H9 (cell line): ENCODE measurements around the gene MRPS26. TPM values are rescaled to one million over a fixed set of nuclear protein-coding genes. Genes with fewer than 3 reads are reported as not detected.
"Not testable (repeated sequence)": the region's sequence is repeated elsewhere in the genome, so short reads cannot be mapped to it uniquely, and the experiment has no call there.

ENCODE experiments used
- DNase-seq: peaks from one replicate; pipeline ENCODE4 v3.0.0-alpha.2; 2017
- H2AFZ ChIP-seq: one replicate; pipeline ENCODE4 v1.6.1; 2013; ENCODE audit warnings: mild to moderate bottlenecking, low read length, control low read depth, moderate library complexity
- H2AK5ac ChIP-seq: 2 replicates; pipeline ENCODE4 v1.6.1; 2013; ENCODE audit warnings: low read length, control low read depth, mixed read lengths; ENCODE audit not compliant: insufficient read length
- H2BK120ac ChIP-seq: one replicate; pipeline ENCODE4 v1.6.1; 2013; ENCODE audit warnings: low read depth, mild to moderate bottlenecking, low read length, control low read depth, inconsistent platforms; ENCODE audit not compliant: poor library complexity, severe bottlenecking
- H2BK12ac ChIP-seq: 2 replicates; pipeline ENCODE4 v1.6.1; 2013; ENCODE audit warnings: low read length, control low read depth, mixed read lengths, low read depth; ENCODE audit not compliant: insufficient read length
- H2BK15ac ChIP-seq: 2 replicates; pipeline ENCODE4 v1.6.1; 2013; ENCODE audit warnings: low read depth, low read length, control low read depth
- H2BK20ac ChIP-seq: one replicate; pipeline ENCODE4 v1.6.1; 2013; ENCODE audit warnings: low read depth, mild to moderate bottlenecking, low read length, control low read depth, inconsistent platforms; ENCODE audit not compliant: poor library complexity, severe bottlenecking
- H2BK5ac ChIP-seq: 2 replicates; pipeline ENCODE4 v1.6.1; 2013; ENCODE audit warnings: low read length, control low read depth, mixed read lengths; ENCODE audit not compliant: insufficient read length
- H3K14ac ChIP-seq: 2 replicates; pipeline ENCODE4 v1.6.1; 2013; ENCODE audit warnings: low read length, control low read depth; ENCODE audit not compliant: insufficient read depth
- H3K18ac ChIP-seq: 2 replicates; pipeline ENCODE4 v1.6.1; 2013; ENCODE audit warnings: low read depth, mild to moderate bottlenecking, mixed read lengths, low read length, control low read depth; ENCODE audit not compliant: insufficient read length
- H3K23ac ChIP-seq: 2 replicates; pipeline ENCODE4 v1.6.1; 2013; ENCODE audit warnings: low read length, control low read depth, mixed read lengths, low read depth; ENCODE audit not compliant: insufficient read length
- H3K23me2 ChIP-seq: 2 replicates; pipeline ENCODE4 v1.6.1; 2013; ENCODE audit warnings: low read depth, mild to moderate bottlenecking, mixed read lengths, low read length, control low read depth; ENCODE audit not compliant: insufficient read length, poor library complexity, severe bottlenecking
- H3K27ac ChIP-seq: 2 replicates; pipeline ENCODE4 v1.5.1; 2013; ENCODE audit warnings: low read length, control low read depth, mixed read lengths, low read depth; ENCODE audit not compliant: insufficient read length
- H3K27me3 ChIP-seq: 2 replicates; pipeline ENCODE4 v1.6.1; 2013; ENCODE audit warnings: low read length, control low read depth, inconsistent platforms; ENCODE audit not compliant: insufficient read depth
- H3K4ac ChIP-seq: 2 replicates; pipeline ENCODE4 v1.6.1; 2013; ENCODE audit warnings: low read depth, mild to moderate bottlenecking, control low read depth, inconsistent platforms, low read length, moderate library complexity
- H3K4me1 ChIP-seq: 2 replicates; pipeline ENCODE4 v1.6.1; 2013; ENCODE audit warnings: low read length, control low read depth, inconsistent platforms; ENCODE audit not compliant: insufficient read depth
- H3K4me2 ChIP-seq: 2 replicates; pipeline ENCODE4 v1.6.1; 2013; ENCODE audit warnings: low read length, control low read depth, mixed read lengths; ENCODE audit not compliant: insufficient read length, insufficient read depth
- H3K56ac ChIP-seq: 2 replicates; pipeline ENCODE4 v1.6.1; 2013; ENCODE audit warnings: low read depth, mild to moderate bottlenecking, mixed read lengths, low read length, control low read depth; ENCODE audit not compliant: insufficient read length
- H3K79me1 ChIP-seq: 2 replicates; pipeline ENCODE4 v1.6.1; 2013; ENCODE audit warnings: low read depth, mild to moderate bottlenecking, moderate library complexity, low read length, control low read depth, inconsistent platforms; ENCODE audit not compliant: insufficient read depth, poor library complexity, severe bottlenecking
- H3K79me2 ChIP-seq: 2 replicates; pipeline ENCODE4 v1.6.1; 2013; ENCODE audit warnings: low read length, control low read depth, inconsistent platforms; ENCODE audit not compliant: insufficient read depth
- H3K9ac ChIP-seq: 2 replicates; pipeline ENCODE4 v1.6.1; 2013; ENCODE audit warnings: low read length, control low read depth, mixed read lengths; ENCODE audit not compliant: insufficient read length; ENCODE audit errors: extremely low read depth
- H3K9me3 ChIP-seq: one replicate; pipeline ENCODE4 v1.6.1; 2013; ENCODE audit warnings: low read depth, low read length, inconsistent platforms; ENCODE audit not compliant: control insufficient read depth
- H3T11ph ChIP-seq: one replicate; pipeline ENCODE4 v1.6.1; 2013; ENCODE audit warnings: mild to moderate bottlenecking, low read length, control low read depth, inconsistent platforms
- H4K20me1 ChIP-seq: one replicate; pipeline ENCODE4 v1.6.1; 2013; ENCODE audit not compliant: control insufficient read depth, insufficient read length, insufficient read depth
- H4K5ac ChIP-seq: 2 replicates; pipeline ENCODE4 v1.6.1; 2013; ENCODE audit warnings: low read depth, mild to moderate bottlenecking, mixed read lengths, low read length, control low read depth; ENCODE audit not compliant: insufficient read length
- H4K8ac ChIP-seq: replicated peaks from 2 replicates; pipeline ENCODE4 v1.6.1; 2013; ENCODE audit warnings: low read length, control low read depth, mixed read lengths, low read depth; ENCODE audit not compliant: insufficient read length
- H4K91ac ChIP-seq: 2 replicates; pipeline ENCODE4 v1.6.1; 2013; ENCODE audit warnings: low read depth, mild to moderate bottlenecking, moderate library complexity, mixed read lengths, low read length, control low read depth; ENCODE audit not compliant: insufficient read length
- H3K27ac Mint-ChIP-seq, 3 experiments: 2 replicates in 2 of 3; 3 replicates in 1 of 3; pipeline ENCODE4 v1.8.0; 2020 to 2021; ENCODE audit warnings: mixed read lengths in 3 of 3, mild to moderate bottlenecking in 1 of 3, moderate library complexity in 1 of 3
- H3K27me3 Mint-ChIP-seq: 2 replicates; pipeline ENCODE4 v1.8.0; 2021; ENCODE audit warnings: low read depth, mild to moderate bottlenecking, moderate library complexity, mixed read lengths
- H3K36me3 Mint-ChIP-seq, 3 experiments: 2 replicates in 2 of 3; 3 replicates in 1 of 3; pipeline ENCODE4 v1.8.0; 2020 to 2021; ENCODE audit warnings: low read depth in 3 of 3, mixed read lengths in 3 of 3; ENCODE audit not compliant: insufficient read depth in 1 of 3
- H3K4me1 Mint-ChIP-seq, 2 experiments: 2 replicates each; pipeline ENCODE4 v1.8.0; 2020; ENCODE audit warnings: mixed read lengths in 2 of 2
- H3K4me3 Mint-ChIP-seq, 2 experiments: 2 replicates in 1 of 2; 3 replicates in 1 of 2; pipeline ENCODE4 v1.8.0; 2020 to 2021; ENCODE audit warnings: mild to moderate bottlenecking in 2 of 2, mixed read lengths in 2 of 2, moderate library complexity in 1 of 2
- H3K9me3 Mint-ChIP-seq, 2 experiments: 2 replicates in 1 of 2; 3 replicates in 1 of 2; pipeline ENCODE4 v1.8.0; 2020; ENCODE audit warnings: mild to moderate bottlenecking in 2 of 2, mixed read lengths in 2 of 2, moderate library complexity in 1 of 2
- CTCF ChIP-seq: fragments of 200-600 bp; sonication (generic); conservative IDR thresholded peaks from 3 replicates; pipeline ENCODE4 v1.8.0; 2021; ENCODE audit warnings: antibody characterized with exemption, mild to moderate bottlenecking
- WGBS: extraction: QIAGEN DNeasy Blood & Tissue Kit; methylation state at CpG from one replicate; pipeline ENCODE4 v1.1.7; 2013; ENCODE audit warnings: missing lambda C conversion rate, low lambda C conversion rate, mixed read lengths; ENCODE audit not compliant: insufficient read length; ENCODE audit errors: extremely low coverage; 5-methylcytosine and 5-hydroxymethylcytosine counted together
- total RNA-seq: library from RNA; stranded (reverse); gene quantifications from 2 replicates; pipeline ENCODE4 v1.2.1, GENCODE V29; 2021

MRPS26 gene
- total RNA-seq, 1 experiment from 2014 or later = 97.6 TPM

DNA sequence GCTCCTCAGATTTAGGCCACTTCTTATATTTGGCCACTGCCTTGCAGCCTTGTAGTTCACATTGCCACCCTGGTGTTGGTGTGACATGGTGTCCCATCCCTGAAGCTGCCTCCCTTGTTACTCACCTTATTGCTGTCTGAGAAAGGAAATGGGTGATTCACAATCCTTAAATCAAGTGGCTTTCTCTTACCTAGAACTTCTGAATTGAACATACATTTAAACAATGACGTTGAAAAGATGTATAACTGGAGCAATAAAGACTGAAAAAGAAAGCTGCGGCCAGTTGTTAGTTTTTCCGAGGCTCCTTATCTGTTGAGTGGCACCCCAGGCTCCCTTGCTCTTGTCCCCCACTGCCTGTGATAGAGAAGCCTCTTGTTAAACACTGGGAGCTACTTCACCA lies 31.2 kb upstream of the MRPS26 start:
- H3K23me2 ChIP-seq = no peaks in the 10 kb centered on the region
- no peaks in the 10 kb centered on the region for H3K79me2 ChIP-seq
- Mint-ChIP-seq H3K36me3 (peaks cover 27 to 54% (median 34%) of the 10 kb centered on the region in 3 experiments), H3K4me3 (no peak overlapping the region), H3K4me1 (no peaks in the 10 kb centered on the region), H3K27me3 (no peaks in the 10 kb centered on the region), H3K27ac (peak overlapping the region in 1 of 3 experiments; percentile 77; a peak in 2 of 7 replicates), H3K9me3 (peaks cover 6 to 12% of the 10 kb centered on the region in 2 experiments)
- H2BK12ac ChIP-seq = no peak overlapping the region
- no peak overlapping the region for H2AFZ ChIP-seq
- no peaks in the 10 kb centered on the region for H3K79me1 ChIP-seq
- H2BK120ac ChIP-seq = no peak overlapping the region
- H3K9me3 ChIP-seq = peaks cover 7% of the 10 kb centered on the region
- H3K27ac ChIP-seq = no peak overlapping the region
- WGBS = no CpG with 5 or more reads among the region's 3 CpGs
- H3K23ac ChIP-seq = no peak overlapping the region
- H2BK5ac ChIP-seq = no peak overlapping the region
- no peak overlapping the region for H3K18ac ChIP-seq
- DNase-seq = no peak
- no peak overlapping the region for H3T11ph ChIP-seq
- H4K91ac ChIP-seq = no peak overlapping the region
- no peak overlapping the region for H3K4me2 ChIP-seq
- TF ChIP-seq CTCF = no peak
- H2BK15ac ChIP-seq = no peak overlapping the region
- H2BK20ac ChIP-seq = no peak overlapping the region
- no peak overlapping the region for H3K56ac ChIP-seq
- H3K27me3 ChIP-seq = no peaks in the 10 kb centered on the region
- no peak overlapping the region for H2AK5ac ChIP-seq
- no peak overlapping the region for H3K4ac ChIP-seq
- H4K5ac ChIP-seq = no peak overlapping the region
- H4K8ac ChIP-seq = no peak overlapping the region
- no peak overlapping the region for H3K14ac ChIP-seq
- no peaks in the 10 kb centered on the region for H4K20me1 ChIP-seq
- no peak overlapping the region for H3K9ac ChIP-seq
- no peaks in the 10 kb centered on the region for H3K4me1 ChIP-seq

DNA sequence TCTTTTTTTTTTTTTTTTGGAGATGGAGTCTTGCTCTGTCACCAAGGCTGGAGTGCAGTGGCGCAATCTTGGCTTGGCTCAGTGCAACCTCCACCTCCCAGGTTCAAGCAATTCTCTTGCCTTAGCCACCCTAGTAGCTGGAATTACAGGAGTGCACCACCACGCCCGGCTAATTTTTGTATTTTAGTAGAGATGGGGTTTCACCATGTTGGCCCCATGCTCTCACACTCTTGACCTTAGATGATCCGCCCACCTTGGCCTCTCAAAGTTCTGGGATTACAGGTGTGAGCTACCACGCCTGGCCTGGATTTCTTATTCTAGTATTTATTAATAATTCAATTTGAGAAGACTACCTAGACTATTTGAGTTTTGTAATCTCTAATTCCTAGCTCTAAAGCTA lies 30.6 kb upstream of the MRPS26 start:
- Mint-ChIP-seq H3K9me3 (peaks cover 6 to 12% of the 10 kb centered on the region in 2 experiments), H3K36me3 (peaks cover 27 to 54% (median 39%) of the 10 kb centered on the region in 3 experiments)
- H3K9ac ChIP-seq, H3K79me2 ChIP-seq, H2BK5ac ChIP-seq, H2BK20ac ChIP-seq, H2BK15ac ChIP-seq, H3K9me3 ChIP-seq, H3K18ac ChIP-seq, H3K4me1 Mint-ChIP-seq, H3K27me3 Mint-ChIP-seq, H3K4me2 ChIP-seq, H3K4me3 Mint-ChIP-seq, H3K14ac ChIP-seq, H4K20me1 ChIP-seq, H2AK5ac ChIP-seq, H3K23ac ChIP-seq, H4K91ac ChIP-seq, H3K4ac ChIP-seq, H3K27ac ChIP-seq, H4K5ac ChIP-seq, H2BK120ac ChIP-seq, H2AFZ ChIP-seq, H3T11ph ChIP-seq, H3K27ac Mint-ChIP-seq, H3K23me2 ChIP-seq, H3K4me1 ChIP-seq, DNase-seq, H4K8ac ChIP-seq, H3K79me1 ChIP-seq, H3K56ac ChIP-seq, H3K27me3 ChIP-seq, H2BK12ac ChIP-seq: not testable (repeated sequence)
- WGBS = no CpG with 5 or more reads among the region's 5 CpGs
